Measurements from ENCODE around the gene ITGAV. TPM values are rescaled to one million over a fixed set of nuclear protein-coding genes. Genes with fewer than 3 reads are reported as not detected.

Gene ITGAV
- total and polyA plus RNA-seq, 2 donors (not counting 1 experiment from before 2014, with no cell fraction given), result 121 to 205 TPM

DNA sequence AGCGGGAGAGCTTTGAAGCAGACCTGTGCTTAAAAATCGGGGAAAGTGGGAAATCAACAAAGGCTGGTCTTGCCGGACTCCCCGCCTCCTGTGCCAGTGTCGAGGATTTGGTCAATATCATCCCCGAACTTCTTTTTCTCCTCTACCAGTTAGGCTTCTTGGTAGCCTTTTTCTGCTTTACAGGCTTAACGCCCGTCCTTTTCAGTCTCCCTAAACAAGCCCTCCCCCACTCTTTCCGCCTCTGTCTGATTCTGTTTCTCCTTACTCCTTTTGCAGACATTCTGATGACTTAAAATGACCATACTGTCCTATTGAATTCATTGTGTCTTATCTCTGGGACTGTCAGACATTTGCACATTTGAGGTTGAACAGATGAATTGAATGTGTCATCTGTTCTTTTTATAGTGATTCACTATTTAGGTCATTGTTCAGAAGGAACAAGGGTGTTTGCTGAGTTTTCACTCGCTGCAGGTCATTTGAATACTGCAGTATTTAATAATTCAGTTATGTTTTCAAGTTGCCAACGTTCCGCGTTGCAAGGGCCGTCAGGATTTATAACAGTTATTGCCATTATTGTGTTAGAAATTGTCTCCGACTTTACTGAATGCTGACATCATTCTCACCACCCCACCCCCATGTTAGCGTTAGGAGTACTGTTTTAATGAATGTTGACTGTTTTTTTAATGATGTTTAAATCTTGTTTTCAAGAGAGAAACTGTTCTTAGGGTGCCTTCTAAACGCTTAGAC is 1.1 kb downstream of the ITGAV start:
- no peaks in the 10 kb centered on the region for H3K36me3 ChIP-seq (ENCODE audit: control insufficient read depth, insufficient read depth, low read length)
- TF ChIP-seq, protein P1, sequence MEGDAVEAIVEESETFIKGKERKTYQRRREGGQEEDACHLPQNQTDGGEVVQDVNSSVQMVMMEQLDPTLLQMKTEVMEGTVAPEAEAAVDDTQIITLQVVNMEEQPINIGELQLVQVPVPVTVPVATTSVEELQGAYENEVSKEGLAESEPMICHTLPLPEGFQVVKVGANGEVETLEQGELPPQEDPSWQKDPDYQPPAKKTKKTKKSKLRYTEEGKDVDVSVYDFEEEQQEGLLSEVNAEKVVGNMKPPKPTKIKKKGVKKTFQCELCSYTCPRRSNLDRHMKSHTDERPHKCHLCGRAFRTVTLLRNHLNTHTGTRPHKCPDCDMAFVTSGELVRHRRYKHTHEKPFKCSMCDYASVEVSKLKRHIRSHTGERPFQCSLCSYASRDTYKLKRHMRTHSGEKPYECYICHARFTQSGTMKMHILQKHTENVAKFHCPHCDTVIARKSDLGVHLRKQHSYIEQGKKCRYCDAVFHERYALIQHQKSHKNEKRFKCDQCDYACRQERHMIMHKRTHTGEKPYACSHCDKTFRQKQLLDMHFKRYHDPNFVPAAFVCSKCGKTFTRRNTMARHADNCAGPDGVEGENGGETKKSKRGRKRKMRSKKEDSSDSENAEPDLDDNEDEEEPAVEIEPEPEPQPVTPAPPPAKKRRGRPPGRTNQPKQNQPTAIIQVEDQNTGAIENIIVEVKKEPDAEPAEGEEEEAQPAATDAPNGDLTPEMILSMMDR (conservative IDR thresholded peaks at IDR 0.05 in 1 of 2, IDR thresholded peaks at IDR 0.05 in 1 of 2; ENCODE audit: low read depth in 1 of 2, low read length in 2 of 2), result no peak
- no peak for TF ChIP-seq EZH2 (IDR thresholded peaks at IDR 0.05; ENCODE audit: low read length, missing control alignments)
- H3K4me2 ChIP-seq (ENCODE audit: extremely low read depth, insufficient read depth, low read length), result peak overlapping the region; percentile 99
- peak overlapping the region; percentile 75 for H3K27ac ChIP-seq (ENCODE audit: insufficient read depth, low read length)
- peak overlapping the region; percentile 61 to 98 (median 76) for H3K4me3 ChIP-seq (replicated peaks in 1 of 4; ENCODE audit: control extremely low read depth in 1 of 4, insufficient read depth in 1 of 4, low read depth in 3 of 4, low read length in 4 of 4)
- H2AFZ ChIP-seq (ENCODE audit: low read length), result peak overlapping the region; percentile 86
- peak overlapping the region; percentile 88 for H3K9ac ChIP-seq (ENCODE audit: insufficient read depth, low read length)
- H4K20me1 ChIP-seq (ENCODE audit: control insufficient read depth, extremely low read depth, insufficient read depth, low read length), result no peaks in the 10 kb centered on the region
- peaks cover 21% of the 10 kb centered on the region for H3K79me2 ChIP-seq (ENCODE audit: control insufficient read depth, insufficient read depth, low read length)
- H3K4me1 ChIP-seq (ENCODE audit: control insufficient read depth, extremely low read depth, insufficient read depth, low read length), result peaks cover 7% of the 10 kb centered on the region
- no peaks in the 10 kb centered on the region for H3K27me3 ChIP-seq (ENCODE audit: control insufficient read depth, insufficient read depth, low read length)
- DNase-seq (ENCODE audit: low read depth in 2 of 2), result peak; percentile 57 to 79
- no peaks in the 10 kb centered on the region for H3K9me3 ChIP-seq (ENCODE audit: control insufficient read depth, insufficient read depth, low read depth, low read length)

DNA sequence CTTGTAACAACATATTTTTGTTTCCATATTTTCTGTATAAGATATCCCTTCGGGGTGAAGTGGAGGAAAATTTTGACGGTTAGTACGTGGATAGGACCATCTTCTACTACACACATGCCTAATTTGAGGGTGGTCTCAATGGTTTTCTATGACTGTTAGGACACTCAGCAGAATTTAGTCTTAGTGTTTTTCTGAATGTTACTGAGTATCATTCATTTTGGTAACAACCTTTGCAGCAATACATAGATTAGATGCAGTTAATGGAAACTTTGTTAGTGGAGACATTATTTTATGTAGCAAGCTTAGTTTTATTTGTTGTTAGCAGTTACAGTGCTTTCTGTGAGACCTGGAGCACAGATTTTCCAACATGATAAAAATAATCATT is 1.6 kb downstream of the ITGAV start:
- Histone ChIP-seq H3K4me3 (replicated peaks in 1 of 4; ENCODE audit: control extremely low read depth in 1 of 4, insufficient read depth in 1 of 4, low read depth in 3 of 4, low read length in 4 of 4) (peak overlapping the region; percentile 61 to 98 (median 76)), H3K9me3 (ENCODE audit: control insufficient read depth, insufficient read depth, low read depth, low read length) (no peaks in the 10 kb centered on the region), H3K79me2 (ENCODE audit: control insufficient read depth, insufficient read depth, low read length) (peaks cover 21% of the 10 kb centered on the region), H4K20me1 (ENCODE audit: control insufficient read depth, extremely low read depth, insufficient read depth, low read length) (no peaks in the 10 kb centered on the region), H3K4me2 (ENCODE audit: extremely low read depth, insufficient read depth, low read length) (peak overlapping the region; percentile 99), H3K27me3 (ENCODE audit: control insufficient read depth, insufficient read depth, low read length) (no peaks in the 10 kb centered on the region), H2AFZ (ENCODE audit: low read length) (peak overlapping the region; percentile 86), H3K9ac (ENCODE audit: insufficient read depth, low read length) (no peak overlapping the region), H3K36me3 (ENCODE audit: control insufficient read depth, insufficient read depth, low read length) (no peaks in the 10 kb centered on the region), H3K27ac (ENCODE audit: insufficient read depth, low read length) (peak overlapping the region; percentile 75), H3K4me1 (ENCODE audit: control insufficient read depth, extremely low read depth, insufficient read depth, low read length) (peaks cover 7% of the 10 kb centered on the region)
- DNase-seq (ENCODE audit: low read depth in 2 of 2), result no peak
- no peak for TF ChIP-seq EZH2 (IDR thresholded peaks at IDR 0.05; ENCODE audit: low read length, missing control alignments)
- TF ChIP-seq, protein P1 (conservative IDR thresholded peaks at IDR 0.05 in 1 of 2, IDR thresholded peaks at IDR 0.05 in 1 of 2; ENCODE audit: low read depth in 1 of 2, low read length in 2 of 2), result no peak

DNA sequence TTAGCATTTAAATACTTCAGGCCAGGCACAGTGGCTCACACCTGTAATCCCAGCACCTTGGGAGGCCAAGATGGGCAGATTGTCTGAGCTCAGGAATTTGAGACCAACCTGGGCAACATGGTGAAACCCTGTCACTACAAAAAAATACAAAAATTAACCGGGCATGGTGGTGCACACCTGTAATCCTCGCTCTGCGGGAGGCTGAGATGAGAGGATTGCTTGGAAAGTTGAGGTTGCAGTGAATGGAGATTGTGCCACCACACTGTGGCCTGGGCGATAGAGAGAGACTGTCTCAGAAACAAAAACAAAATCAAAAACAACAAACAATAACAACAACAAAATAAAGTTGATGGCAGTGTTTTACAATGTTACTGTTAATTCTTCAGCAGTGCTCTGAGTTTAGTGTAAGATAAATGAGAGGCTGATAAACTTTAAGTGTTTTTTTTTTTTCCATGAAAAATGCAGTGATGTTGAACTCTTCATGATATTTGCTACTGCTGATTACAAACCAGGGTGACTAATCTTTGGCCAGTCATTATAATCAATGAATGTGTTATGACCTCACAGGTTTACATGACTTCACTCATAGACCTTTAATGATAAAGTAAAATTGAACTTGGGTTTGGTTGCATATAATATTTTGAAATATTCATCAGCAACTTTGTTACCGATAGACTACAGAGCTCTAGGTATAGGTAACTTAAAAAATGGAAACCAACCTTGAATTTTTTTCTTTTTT is 2.5 kb downstream of the ITGAV start:
- H3K9ac ChIP-seq (ENCODE audit: insufficient read depth, low read length), result no peak overlapping the region
- H3K4me1 ChIP-seq (ENCODE audit: control insufficient read depth, extremely low read depth, insufficient read depth, low read length), result peaks cover 7% of the 10 kb centered on the region
- no peak overlapping the region for H3K27ac ChIP-seq (ENCODE audit: insufficient read depth, low read length)
- H3K9me3 ChIP-seq (ENCODE audit: control insufficient read depth, insufficient read depth, low read depth, low read length), result no peaks in the 10 kb centered on the region
- DNase-seq (ENCODE audit: low read depth in 2 of 2), result peak in 1 of 2 donors; percentile 62
- H3K79me2 ChIP-seq (ENCODE audit: control insufficient read depth, insufficient read depth, low read length), result peaks cover 21% of the 10 kb centered on the region
- TF ChIP-seq EZH2 (IDR thresholded peaks at IDR 0.05; ENCODE audit: low read length, missing control alignments), result no peak
- TF ChIP-seq, protein P1 (conservative IDR thresholded peaks at IDR 0.05 in 1 of 2, IDR thresholded peaks at IDR 0.05 in 1 of 2; ENCODE audit: low read depth in 1 of 2, low read length in 2 of 2), result no peak
- H4K20me1 ChIP-seq (ENCODE audit: control insufficient read depth, extremely low read depth, insufficient read depth, low read length), result no peaks in the 10 kb centered on the region
- no peaks in the 10 kb centered on the region for H3K27me3 ChIP-seq (ENCODE audit: control insufficient read depth, insufficient read depth, low read length)
- no peak overlapping the region for H2AFZ ChIP-seq (ENCODE audit: low read length)
- H3K4me2 ChIP-seq (ENCODE audit: extremely low read depth, insufficient read depth, low read length), result peak overlapping the region; percentile 99
- peak overlapping the region in 3 of 4 experiments; percentile 11 to 98 (median 89) for H3K4me3 ChIP-seq (replicated peaks in 1 of 4; ENCODE audit: control extremely low read depth in 1 of 4, insufficient read depth in 1 of 4, low read depth in 3 of 4, low read length in 4 of 4)
- H3K36me3 ChIP-seq (ENCODE audit: control insufficient read depth, insufficient read depth, low read length), result no peaks in the 10 kb centered on the region
